Measurements from ENCODE around the gene IGSF21.

GRCh38 chr1:18144916-18145647 is 37.5 kb downstream of the IGSF21 start:
- no peak for TF ChIP-seq CTCF (IDR thresholded peaks at IDR 0.05)
- no peak for TF ChIP-seq POLR2A (IDR thresholded peaks at IDR 0.05)
